CD1c-positive myeloid dendritic cell (primary cell): ENCODE data around the gene SLC29A3.

Experiments used
- DNase-seq: peaks from one replicate; pipeline ENCODE4 v3.0.0-alpha.2; 2016; ENCODE audit errors: extremely low spot score

Gene SLC29A3

GRCh38 chr10:71300555-71301370 lies 18.3 kb upstream of the SLC29A3 start:
- no peak for DNase-seq

- no peak for DNase-seq
These were observed 17.6 kb upstream of the SLC29A3 start for GRCh38 chr10:71301371-71301916.

GRCh38 chr10:71302451-71302850 lies 16.6 kb upstream of the SLC29A3 start:
- DNase-seq = no peak

GRCh38 chr10:71302874-71303568 lies 16.0 kb upstream of the SLC29A3 start:
- DNase-seq = peak; percentile 54

GRCh38 chr10:71303569-71303907 lies 15.5 kb upstream of the SLC29A3 start:
- DNase-seq = no peak

GRCh38 chr10:71304914-71305313 lies 14.1 kb upstream of the SLC29A3 start:
- DNase-seq = no peak

- DNase-seq = no peak
These were observed 12.1 kb upstream of the SLC29A3 start for GRCh38 chr10:71306979-71307378.

- no peak for DNase-seq
These were observed 11.5 kb upstream of the SLC29A3 start for GRCh38 chr10:71307469-71308085.

- no peak for DNase-seq
These were observed 10.8 kb upstream of the SLC29A3 start for GRCh38 chr10:71308244-71308643.

GRCh38 chr10:71308985-71309384 lies 10.1 kb upstream of the SLC29A3 start:
- DNase-seq = no peak

- DNase-seq = peak; percentile 52
These were observed 9.1 kb upstream of the SLC29A3 start for GRCh38 chr10:71309919-71310318.

GRCh38 chr10:71312220-71312619 lies 6.8 kb upstream of the SLC29A3 start:
- no peak for DNase-seq

- no peak for DNase-seq
These were observed 6.0 kb upstream of the SLC29A3 start for GRCh38 chr10:71312811-71313789.

- peak; percentile 77 for DNase-seq
These were observed 4.9 kb upstream of the SLC29A3 start for GRCh38 chr10:71314028-71314693.

GRCh38 chr10:71314694-71315225 lies 4.3 kb upstream of the SLC29A3 start:
- DNase-seq = no peak

- DNase-seq = peak; percentile 47
These were observed 2.8 kb upstream of the SLC29A3 start for GRCh38 chr10:71316056-71316785.

- no peak for DNase-seq
These were observed 2.3 kb upstream of the SLC29A3 start for GRCh38 chr10:71316786-71317160.

- DNase-seq = no peak
These were observed 1.3 kb upstream of the SLC29A3 start for GRCh38 chr10:71317739-71318138.

GRCh38 chr10:71319800-71320392 lies 837 bp downstream of the SLC29A3 start:
- no peak for DNase-seq

- no peak for DNase-seq
These were observed 1.5 kb downstream of the SLC29A3 start for GRCh38 chr10:71320592-71320991.
